Measurements from ENCODE around the gene KLHL30.

DNA sequence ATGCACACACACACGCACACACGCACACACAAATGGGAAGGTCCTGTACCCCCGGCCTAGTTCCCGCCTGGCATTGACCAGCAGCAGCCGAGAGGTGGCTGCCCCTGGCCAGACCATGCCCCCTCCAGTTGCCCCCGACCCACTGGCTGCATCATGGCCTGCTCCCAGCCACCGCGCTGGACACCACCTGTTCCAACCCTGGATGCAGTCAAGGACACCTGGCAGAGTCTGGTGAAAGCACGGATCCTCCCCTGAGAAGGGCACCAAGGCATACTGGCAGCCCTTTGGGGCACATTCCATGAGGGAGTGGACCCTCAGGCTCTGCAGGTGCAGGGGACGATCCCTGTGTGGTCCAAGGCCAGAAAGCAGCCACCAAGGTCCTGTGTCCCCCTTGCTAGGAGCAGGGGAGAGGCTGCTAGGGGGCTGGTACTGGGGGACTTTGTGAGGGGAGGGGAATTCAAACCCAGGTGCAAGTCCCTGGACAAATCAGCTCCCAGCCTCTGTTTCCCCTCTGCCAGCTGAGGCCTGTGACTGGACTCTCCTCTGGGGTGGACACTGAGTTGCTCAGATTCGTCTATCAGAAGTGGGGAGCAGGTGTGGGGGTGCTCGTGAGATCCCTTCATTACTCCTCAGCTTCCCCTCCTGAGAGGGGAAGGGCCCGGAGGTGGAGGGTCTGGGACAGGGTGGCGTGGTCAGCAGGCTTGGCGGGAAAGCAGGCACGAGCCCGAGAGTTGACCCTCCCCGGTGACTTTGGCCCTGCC is 34.8 kb upstream of the KLHL30 start:
- TF ChIP-seq, protein P1, sequence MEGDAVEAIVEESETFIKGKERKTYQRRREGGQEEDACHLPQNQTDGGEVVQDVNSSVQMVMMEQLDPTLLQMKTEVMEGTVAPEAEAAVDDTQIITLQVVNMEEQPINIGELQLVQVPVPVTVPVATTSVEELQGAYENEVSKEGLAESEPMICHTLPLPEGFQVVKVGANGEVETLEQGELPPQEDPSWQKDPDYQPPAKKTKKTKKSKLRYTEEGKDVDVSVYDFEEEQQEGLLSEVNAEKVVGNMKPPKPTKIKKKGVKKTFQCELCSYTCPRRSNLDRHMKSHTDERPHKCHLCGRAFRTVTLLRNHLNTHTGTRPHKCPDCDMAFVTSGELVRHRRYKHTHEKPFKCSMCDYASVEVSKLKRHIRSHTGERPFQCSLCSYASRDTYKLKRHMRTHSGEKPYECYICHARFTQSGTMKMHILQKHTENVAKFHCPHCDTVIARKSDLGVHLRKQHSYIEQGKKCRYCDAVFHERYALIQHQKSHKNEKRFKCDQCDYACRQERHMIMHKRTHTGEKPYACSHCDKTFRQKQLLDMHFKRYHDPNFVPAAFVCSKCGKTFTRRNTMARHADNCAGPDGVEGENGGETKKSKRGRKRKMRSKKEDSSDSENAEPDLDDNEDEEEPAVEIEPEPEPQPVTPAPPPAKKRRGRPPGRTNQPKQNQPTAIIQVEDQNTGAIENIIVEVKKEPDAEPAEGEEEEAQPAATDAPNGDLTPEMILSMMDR (IDR thresholded peaks at IDR 0.05; ENCODE audit: low read length): no peak
- no peak for TF ChIP-seq EZH2 (IDR thresholded peaks at IDR 0.05; ENCODE audit: borderline replicate concordance, low read length)

Measured in OCI-LY1 (cell line).